ENCODE measurements around the gene SNX1.
"Not testable (repeated sequence)": the region's sequence is repeated elsewhere in the genome, so short reads cannot be mapped to it uniquely, and the experiment has no call there.

The SNX1 gene

DNA sequence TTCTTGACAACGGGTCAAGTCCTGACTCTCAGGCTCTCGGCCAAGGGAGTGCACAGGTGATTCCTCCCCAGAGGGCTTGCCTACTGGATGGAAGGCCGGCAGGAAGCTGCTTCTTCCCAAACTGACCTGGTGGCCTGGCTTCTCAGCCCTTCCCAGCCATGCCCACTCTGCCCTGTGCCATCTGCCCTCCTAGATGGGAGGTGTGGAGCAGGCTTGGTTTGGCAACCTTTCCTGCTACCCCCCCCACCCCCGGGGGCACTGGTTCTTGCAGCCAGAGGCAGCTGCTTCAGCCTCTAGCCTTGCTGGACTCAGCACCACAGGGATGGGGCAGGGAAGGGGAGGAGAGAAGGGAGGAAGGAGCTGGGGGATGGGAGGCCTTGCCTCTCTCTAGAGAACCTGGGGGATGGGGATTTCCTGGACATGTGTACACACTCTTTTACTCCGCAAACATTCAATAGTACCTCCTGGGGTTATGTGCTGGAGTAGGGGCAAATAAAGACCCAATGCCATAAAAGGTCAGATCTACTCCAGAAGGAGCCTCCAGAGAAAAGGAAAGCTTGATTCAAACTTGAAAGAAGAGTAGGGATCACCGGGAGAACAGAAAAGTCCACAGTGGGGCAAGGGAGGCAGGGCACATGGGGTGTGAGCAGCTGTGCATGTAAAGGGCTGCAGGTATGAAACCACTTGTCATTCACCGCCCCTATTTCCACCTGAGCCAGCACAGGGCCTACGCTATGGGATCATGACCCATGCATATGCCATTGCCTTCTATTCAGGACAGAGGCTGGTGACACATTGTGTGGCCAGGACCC is 45.3 kb upstream of the SNX1 start:
- Histone ChIP-seq H3K9me3 (ENCODE audit: control insufficient read depth, low read length) (no peaks in the 10 kb centered on the region), H3K4me3 (ENCODE audit: low read depth, low read length) (no peak overlapping the region), H3K9ac (no peak overlapping the region), H3K4me1 (no peaks in the 10 kb centered on the region), H3K27ac (no peak overlapping the region), H2AFZ (no peak overlapping the region), H3K27me3 (ENCODE audit: control insufficient read depth, insufficient read depth, low read length) (no peaks in the 10 kb centered on the region), H3K4me2 (ENCODE audit: low read length) (no peak overlapping the region), H3K79me2 (no peaks in the 10 kb centered on the region), H3K36me3 (ENCODE audit: control insufficient read depth, insufficient read depth, low read length) (no peaks in the 10 kb centered on the region)
- TF ChIP-seq, protein P1, sequence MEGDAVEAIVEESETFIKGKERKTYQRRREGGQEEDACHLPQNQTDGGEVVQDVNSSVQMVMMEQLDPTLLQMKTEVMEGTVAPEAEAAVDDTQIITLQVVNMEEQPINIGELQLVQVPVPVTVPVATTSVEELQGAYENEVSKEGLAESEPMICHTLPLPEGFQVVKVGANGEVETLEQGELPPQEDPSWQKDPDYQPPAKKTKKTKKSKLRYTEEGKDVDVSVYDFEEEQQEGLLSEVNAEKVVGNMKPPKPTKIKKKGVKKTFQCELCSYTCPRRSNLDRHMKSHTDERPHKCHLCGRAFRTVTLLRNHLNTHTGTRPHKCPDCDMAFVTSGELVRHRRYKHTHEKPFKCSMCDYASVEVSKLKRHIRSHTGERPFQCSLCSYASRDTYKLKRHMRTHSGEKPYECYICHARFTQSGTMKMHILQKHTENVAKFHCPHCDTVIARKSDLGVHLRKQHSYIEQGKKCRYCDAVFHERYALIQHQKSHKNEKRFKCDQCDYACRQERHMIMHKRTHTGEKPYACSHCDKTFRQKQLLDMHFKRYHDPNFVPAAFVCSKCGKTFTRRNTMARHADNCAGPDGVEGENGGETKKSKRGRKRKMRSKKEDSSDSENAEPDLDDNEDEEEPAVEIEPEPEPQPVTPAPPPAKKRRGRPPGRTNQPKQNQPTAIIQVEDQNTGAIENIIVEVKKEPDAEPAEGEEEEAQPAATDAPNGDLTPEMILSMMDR (IDR thresholded peaks at IDR 0.05), result no peak

DNA sequence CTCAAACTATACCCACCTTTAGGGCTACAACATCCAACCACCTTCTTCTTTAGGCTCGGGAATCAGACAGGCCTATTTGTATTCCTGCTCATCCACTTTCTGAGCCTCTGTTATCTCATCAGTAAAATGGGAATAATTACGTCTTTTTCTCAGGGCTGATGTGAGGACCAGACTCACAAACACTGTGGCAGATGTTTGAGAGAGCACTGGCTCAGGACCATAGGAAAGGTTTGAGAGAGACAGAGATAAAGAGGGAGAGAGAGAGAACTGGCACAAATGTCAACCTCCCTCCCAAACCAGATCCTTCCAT is 44.7 kb upstream of the SNX1 start:
- no peak overlapping the region for H3K9ac ChIP-seq
- no peaks in the 10 kb centered on the region for H3K79me2 ChIP-seq
- H3K36me3 ChIP-seq (ENCODE audit: control insufficient read depth, insufficient read depth, low read length), result no peaks in the 10 kb centered on the region
- H3K4me2 ChIP-seq (ENCODE audit: low read length), result no peak overlapping the region
- no peaks in the 10 kb centered on the region for H3K9me3 ChIP-seq (ENCODE audit: control insufficient read depth, low read length)
- TF ChIP-seq, protein P1 (IDR thresholded peaks at IDR 0.05), result no peak
- H3K27me3 ChIP-seq (ENCODE audit: control insufficient read depth, insufficient read depth, low read length), result no peaks in the 10 kb centered on the region
- H3K4me1 ChIP-seq, result no peaks in the 10 kb centered on the region
- H3K27ac ChIP-seq, result no peak overlapping the region
- no peak overlapping the region for H3K4me3 ChIP-seq (ENCODE audit: low read depth, low read length)
- no peak overlapping the region for H2AFZ ChIP-seq

DNA sequence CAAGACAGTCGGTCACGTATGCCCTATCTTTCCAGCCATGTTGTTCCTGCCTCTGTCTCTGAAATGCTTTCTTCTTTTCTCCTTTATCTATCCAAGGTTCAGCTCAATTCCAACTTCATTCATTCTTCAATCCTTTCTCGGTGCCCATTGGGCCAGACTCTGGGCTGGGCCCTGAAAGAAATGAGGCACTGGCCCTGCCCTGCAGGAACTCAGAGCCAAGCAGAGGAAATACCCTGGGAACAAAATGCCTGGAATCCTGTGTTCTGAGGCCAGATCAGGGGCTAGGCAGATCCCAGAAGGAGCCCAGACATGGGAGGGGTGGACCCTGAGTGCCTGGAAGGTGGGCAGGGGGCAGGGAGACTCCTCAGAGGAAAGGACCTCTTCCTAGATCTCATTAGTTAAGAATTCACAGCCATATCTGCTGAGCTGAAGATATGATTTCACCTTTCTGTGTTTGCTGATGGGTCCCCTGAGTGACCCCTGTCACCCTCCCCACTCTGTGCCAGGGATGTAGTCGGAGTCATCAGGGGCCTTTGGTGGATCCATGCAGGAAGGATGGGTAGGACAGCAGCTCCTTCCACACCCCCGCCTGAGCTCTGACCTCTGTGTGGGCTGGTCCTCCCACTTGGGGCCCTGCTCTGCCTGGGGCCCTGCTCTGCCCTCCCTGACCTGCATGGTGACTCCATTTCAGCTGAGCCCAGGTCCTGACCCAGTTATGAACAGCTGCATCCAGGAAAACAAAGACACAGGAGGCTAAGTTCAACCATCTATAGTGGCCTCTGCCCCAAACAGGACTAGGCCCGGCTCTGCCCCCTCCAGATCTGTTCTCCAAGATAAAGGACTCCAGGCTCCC is 44.1 kb upstream of the SNX1 start:
- H3K27me3 ChIP-seq (ENCODE audit: control insufficient read depth, insufficient read depth, low read length), result no peaks in the 10 kb centered on the region
- no peaks in the 10 kb centered on the region for H3K79me2 ChIP-seq
- H3K4me3 ChIP-seq (ENCODE audit: low read depth, low read length), result no peak overlapping the region
- no peaks in the 10 kb centered on the region for H3K9me3 ChIP-seq (ENCODE audit: control insufficient read depth, low read length)
- no peaks in the 10 kb centered on the region for H3K4me1 ChIP-seq
- H2AFZ ChIP-seq, result no peak overlapping the region
- no peak overlapping the region for H3K27ac ChIP-seq
- TF ChIP-seq, protein P1 (IDR thresholded peaks at IDR 0.05), result no peak
- no peak overlapping the region for H3K9ac ChIP-seq
- no peaks in the 10 kb centered on the region for H3K36me3 ChIP-seq (ENCODE audit: control insufficient read depth, insufficient read depth, low read length)
- no peak overlapping the region for H3K4me2 ChIP-seq (ENCODE audit: low read length)

DNA sequence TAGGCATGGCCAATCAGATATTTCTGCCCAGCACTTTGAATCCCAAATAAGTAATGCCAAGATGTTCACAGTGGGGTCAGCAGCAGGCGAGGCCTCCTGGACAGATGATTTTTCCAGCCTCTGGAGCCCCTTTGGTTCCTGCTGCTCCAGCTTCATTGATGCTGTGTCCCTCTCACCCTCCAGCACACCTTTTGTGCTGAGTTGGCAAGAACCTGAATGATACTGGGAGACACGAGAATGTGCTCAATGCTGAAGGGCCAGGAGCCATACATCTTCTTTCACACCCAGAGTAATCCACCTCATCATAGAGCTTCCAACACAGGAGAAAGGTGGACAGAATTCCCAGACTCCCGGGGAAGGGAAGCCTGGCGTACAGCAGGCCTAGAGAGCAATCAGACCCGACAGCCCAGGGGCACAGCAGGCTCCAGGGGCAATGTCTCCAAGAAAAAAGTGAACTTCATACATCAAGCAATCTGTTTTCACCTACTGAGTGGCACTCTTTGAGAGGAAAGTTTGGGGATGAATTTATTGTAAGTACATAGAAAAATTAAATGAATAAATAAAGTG is 42.8 kb upstream of the SNX1 start:
- no peaks in the 10 kb centered on the region for H3K9me3 ChIP-seq (ENCODE audit: control insufficient read depth, low read length)
- no peak overlapping the region for H2AFZ ChIP-seq
- TF ChIP-seq, protein P1 (IDR thresholded peaks at IDR 0.05), result no peak
- H3K4me3 ChIP-seq (ENCODE audit: low read depth, low read length), result no peak overlapping the region
- no peaks in the 10 kb centered on the region for H3K27me3 ChIP-seq (ENCODE audit: control insufficient read depth, insufficient read depth, low read length)
- H3K4me2 ChIP-seq (ENCODE audit: low read length), result no peak overlapping the region
- H3K36me3 ChIP-seq (ENCODE audit: control insufficient read depth, insufficient read depth, low read length), result no peaks in the 10 kb centered on the region
- H3K9ac ChIP-seq, result no peak overlapping the region
- H3K27ac ChIP-seq, result no peak overlapping the region
- no peaks in the 10 kb centered on the region for H3K4me1 ChIP-seq
- H3K79me2 ChIP-seq, result no peaks in the 10 kb centered on the region

DNA sequence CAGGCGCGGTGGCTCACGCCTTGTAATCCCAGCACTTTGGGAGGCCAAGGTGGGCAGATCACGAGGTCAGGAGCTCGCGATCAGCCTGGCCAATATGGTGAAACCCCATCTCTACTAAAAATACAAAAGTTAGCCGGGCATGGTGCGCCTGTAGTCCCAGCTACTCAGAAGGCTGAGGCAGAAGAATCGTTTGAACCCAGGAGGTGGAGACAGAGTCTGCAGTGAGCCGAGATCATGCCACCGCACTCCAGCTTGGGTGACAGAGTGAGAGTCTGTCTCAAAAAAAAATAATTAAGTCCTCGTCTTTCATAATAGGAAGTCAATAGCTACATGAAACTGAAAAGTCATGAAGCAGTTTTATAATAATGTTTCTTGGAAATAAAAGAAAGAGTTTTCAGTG is 42.1 kb upstream of the SNX1 start:
- not testable (repeated sequence) for H3K9ac ChIP-seq; H3K27ac ChIP-seq; H3K4me2 ChIP-seq (ENCODE audit: low read length); H3K79me2 ChIP-seq; H3K36me3 ChIP-seq (ENCODE audit: control insufficient read depth, insufficient read depth, low read length); H3K4me1 ChIP-seq; H3K27me3 ChIP-seq (ENCODE audit: control insufficient read depth, insufficient read depth, low read length); H2AFZ ChIP-seq; H3K4me3 ChIP-seq (ENCODE audit: low read depth, low read length); H3K9me3 ChIP-seq (ENCODE audit: control insufficient read depth, low read length)
